Brain microvascular endothelial cell (primary cell): Measurements from ENCODE around the gene TRAPPC6A.
"Not testable (repeated sequence)": the region's sequence is repeated elsewhere in the genome, so short reads cannot be mapped to it uniquely, and the experiment has no call there.

Source experiments
- DNase-seq: peaks from one replicate; pipeline ENCODE4 v3.0.0-alpha.2; 2020
- H3K27ac ChIP-seq: fragments of 250-450 bp; sonication (Bioruptor Pico); 2 replicates; pipeline ENCODE4 v1.5.1; 2020; ENCODE audit warnings: mild to moderate bottlenecking, moderate library complexity
- H3K27me3 ChIP-seq: fragments of 250-450 bp; sonication (Bioruptor Pico); replicated peaks from 2 replicates; pipeline ENCODE4 v1.5.1; 2020; ENCODE audit warnings: mild to moderate bottlenecking
- H3K36me3 ChIP-seq: fragments of 250-450 bp; sonication (Bioruptor Pico); replicated peaks from 2 replicates; pipeline ENCODE4 v1.5.1; 2020; ENCODE audit warnings: mild to moderate bottlenecking
- H3K4me3 ChIP-seq: 2 replicates; pipeline ENCODE4 v1.5.1; 2011; ENCODE audit warnings: low read depth, mild to moderate bottlenecking, control low read depth, low read length, moderate library complexity
- CTCF ChIP-seq: IDR thresholded peaks from 2 replicates; pipeline ENCODE4 v1.5.1; 2011; ENCODE audit warnings: low read depth, mild to moderate bottlenecking, moderate library complexity, low read length, control low read depth, inconsistent platforms; ENCODE audit errors: missing control alignments
- in situ Hi-C: cut with HindIII; loops from 2 replicates; pipeline ENCODE4 v1.10.0; 2017; ENCODE audit warnings: low sequenced_read_pairs, low pct_ligation_motif_present

The TRAPPC6A gene

GRCh38 chr19:45124021-45124420, 54.0 kb downstream of the TRAPPC6A start:
- DNase-seq: no peak
- Histone ChIP-seq H3K4me3 (no peak overlapping the region), H3K27me3 (no peaks in the 10 kb centered on the region), H3K27ac (no peak overlapping the region), H3K36me3 (no peaks in the 10 kb centered on the region)
- in situ Hi-C loops: no loop called here
- TF ChIP-seq CTCF: no peak

- in situ Hi-C loops: no loop called here
- no peak overlapping the region for H3K4me3 ChIP-seq
- TF ChIP-seq CTCF: no peak
- DNase-seq: no peak
- H3K27ac ChIP-seq: no peak overlapping the region
- no peaks in the 10 kb centered on the region for H3K36me3 ChIP-seq
- H3K27me3 ChIP-seq: no peaks in the 10 kb centered on the region
Observed at GRCh38 chr19:45123440-45123850, 54.6 kb downstream of the TRAPPC6A start.

GRCh38 chr19:45122832-45123231, 55.2 kb downstream of the TRAPPC6A start:
- in situ Hi-C loops: no loop called here
- TF ChIP-seq CTCF: no peak
- no peaks in the 10 kb centered on the region for H3K36me3 ChIP-seq
- H3K27ac ChIP-seq: no peak overlapping the region
- no peak overlapping the region for H3K4me3 ChIP-seq
- no peaks in the 10 kb centered on the region for H3K27me3 ChIP-seq
- DNase-seq: no peak

GRCh38 chr19:45121827-45122345, 56.2 kb downstream of the TRAPPC6A start:
- Histone ChIP-seq H3K4me3 (no peak overlapping the region), H3K27me3 (no peaks in the 10 kb centered on the region), H3K27ac (no peak overlapping the region), H3K36me3 (no peaks in the 10 kb centered on the region)
- no peak for DNase-seq
- in situ Hi-C loops: no loop called here
- no peak for TF ChIP-seq CTCF

- in situ Hi-C loops: no loop called here
- Histone ChIP-seq H3K4me3 (no peak overlapping the region), H3K27me3 (no peaks in the 10 kb centered on the region), H3K27ac (no peak overlapping the region), H3K36me3 (no peaks in the 10 kb centered on the region)
- no peak for DNase-seq
- no peak for TF ChIP-seq CTCF
Observed at GRCh38 chr19:45119582-45119981, 58.5 kb downstream of the TRAPPC6A start.

GRCh38 chr19:45118591-45119355, 59.3 kb downstream of the TRAPPC6A start:
- in situ Hi-C loops, H3K27ac ChIP-seq, H3K27me3 ChIP-seq, H3K36me3 ChIP-seq, DNase-seq, H3K4me3 ChIP-seq: not testable (repeated sequence)
